Globus pallidus (tissue), 1 donor: ENCODE results near the gene CDHR4.
"Not testable (repeated sequence)": the region's sequence is repeated elsewhere in the genome, so short reads cannot be mapped to it uniquely, and the experiment has no call there.

Experiments used
- DNase-seq: peaks from one replicate; pipeline ENCODE4 v3.0.0-alpha.2; 2015; ENCODE audit warnings: low spot score

The CDHR4 gene, protein sequence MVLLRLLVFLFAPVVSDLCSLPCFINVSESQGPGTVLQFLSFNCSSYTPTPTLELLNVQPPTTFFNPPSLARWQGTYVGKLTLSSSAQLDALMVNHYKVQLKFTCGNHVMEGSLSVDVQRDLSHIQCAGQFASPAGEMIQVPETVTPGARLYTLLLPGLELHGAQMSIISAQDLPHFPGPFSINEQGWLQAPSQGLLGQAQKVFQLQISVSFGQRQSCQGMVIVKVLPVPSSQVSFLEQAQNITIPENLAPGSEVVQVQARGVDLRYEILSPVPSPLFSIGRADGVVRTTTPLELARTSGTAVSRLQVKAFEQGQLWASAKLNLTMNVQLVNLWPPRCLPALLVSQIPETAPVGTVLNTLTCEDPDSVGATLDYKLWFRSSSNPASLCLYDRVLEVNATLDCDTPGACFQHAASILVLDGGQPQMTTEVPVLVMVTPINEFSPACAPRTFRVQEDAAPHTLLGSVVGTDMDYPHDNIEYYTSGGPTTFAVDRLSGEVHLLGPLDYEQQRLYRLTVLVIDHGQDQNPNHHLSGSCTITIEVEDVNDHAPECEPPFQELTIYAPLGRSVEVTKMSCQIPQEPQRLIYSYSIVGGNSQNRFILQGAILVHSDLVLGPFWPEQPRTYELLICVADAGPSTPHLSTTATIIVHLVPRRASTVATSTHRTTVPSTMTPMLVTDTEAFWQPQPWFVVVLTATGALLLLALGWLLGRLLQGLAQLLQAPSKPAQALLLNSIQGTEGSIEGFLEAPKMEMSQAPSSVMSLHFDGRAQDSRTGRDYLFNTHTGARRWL

DNA sequence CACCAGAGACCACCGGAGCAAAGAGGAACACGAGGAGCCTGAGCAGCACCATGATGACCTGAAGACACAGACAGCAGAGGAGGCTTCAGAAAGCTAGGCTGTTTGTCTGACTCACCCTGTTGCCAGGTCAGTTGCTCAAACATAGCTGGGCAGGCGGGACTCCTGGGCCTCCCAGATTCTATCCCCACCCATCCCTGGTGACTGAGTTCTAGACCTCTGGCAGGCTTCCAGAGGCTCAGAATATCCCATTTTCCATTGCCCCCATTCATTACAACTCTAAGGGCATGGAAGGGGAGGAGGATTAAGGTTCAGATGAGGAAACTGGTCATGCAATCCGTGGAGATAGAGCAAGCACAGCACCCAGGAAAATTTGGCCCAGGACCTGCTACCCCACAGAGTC, at the start of gene CDHR4:
CDHR4 (minus strand) TSS at position 113 of the 400 bp plus-strand sequence; CDS start at position 52, 61 bp downstream.
- no peak for DNase-seq

DNA sequence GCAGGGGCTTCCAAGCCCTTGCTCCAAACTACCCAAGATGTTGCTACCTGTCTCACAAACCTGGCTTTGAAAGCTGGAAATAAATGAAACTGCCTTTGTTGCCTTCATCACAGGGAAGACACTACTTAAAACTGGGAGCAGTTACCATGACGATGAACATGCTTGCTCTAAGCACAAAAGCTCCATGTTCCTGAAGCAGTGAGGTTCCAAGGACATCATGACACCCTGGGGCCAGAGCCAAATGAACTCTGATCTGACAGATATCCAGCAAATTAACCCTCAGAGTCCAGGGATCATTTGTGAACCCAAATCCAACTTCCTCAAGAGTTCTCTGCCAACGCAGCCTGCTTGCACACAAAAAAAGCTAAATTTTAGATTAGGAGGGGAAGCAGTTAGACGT, 46.0 kb upstream of the CDHR4 start:
- DNase-seq: no peak

DNA sequence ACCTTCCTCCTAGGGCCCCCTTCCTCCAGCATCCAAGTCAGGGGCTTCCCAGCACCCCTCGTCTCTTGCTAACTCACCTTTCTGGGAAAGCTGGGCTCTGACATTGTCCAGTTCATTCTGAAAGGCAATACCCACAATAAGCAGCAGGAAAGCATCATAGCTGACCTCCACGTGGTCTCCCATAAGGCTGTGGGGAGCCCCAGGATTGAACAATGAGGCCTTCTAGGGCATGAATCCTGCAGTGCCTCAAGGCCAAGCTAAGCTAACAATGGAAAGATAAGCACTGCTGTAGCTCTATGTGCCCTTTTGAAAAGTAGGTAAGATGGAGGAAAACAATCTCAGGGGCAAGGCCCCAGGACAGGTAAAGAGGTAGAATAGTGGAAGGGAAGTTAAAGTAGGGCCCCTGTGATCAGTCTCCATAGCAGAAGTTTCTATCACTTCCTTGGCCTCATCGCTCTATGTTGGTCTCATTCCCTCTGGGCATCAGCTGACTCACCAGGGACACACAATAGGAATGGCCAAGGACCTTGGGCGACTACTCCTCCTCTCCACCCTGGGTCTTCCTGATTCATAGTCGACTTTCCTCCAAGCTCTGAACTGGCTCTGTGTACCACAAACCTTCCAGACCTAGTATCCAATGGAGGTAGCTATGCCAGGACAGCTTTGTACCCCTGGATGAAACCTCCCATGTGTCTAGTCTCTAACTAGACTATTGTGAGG, 45.0 kb upstream of the CDHR4 start:
- DNase-seq: no peak

DNA sequence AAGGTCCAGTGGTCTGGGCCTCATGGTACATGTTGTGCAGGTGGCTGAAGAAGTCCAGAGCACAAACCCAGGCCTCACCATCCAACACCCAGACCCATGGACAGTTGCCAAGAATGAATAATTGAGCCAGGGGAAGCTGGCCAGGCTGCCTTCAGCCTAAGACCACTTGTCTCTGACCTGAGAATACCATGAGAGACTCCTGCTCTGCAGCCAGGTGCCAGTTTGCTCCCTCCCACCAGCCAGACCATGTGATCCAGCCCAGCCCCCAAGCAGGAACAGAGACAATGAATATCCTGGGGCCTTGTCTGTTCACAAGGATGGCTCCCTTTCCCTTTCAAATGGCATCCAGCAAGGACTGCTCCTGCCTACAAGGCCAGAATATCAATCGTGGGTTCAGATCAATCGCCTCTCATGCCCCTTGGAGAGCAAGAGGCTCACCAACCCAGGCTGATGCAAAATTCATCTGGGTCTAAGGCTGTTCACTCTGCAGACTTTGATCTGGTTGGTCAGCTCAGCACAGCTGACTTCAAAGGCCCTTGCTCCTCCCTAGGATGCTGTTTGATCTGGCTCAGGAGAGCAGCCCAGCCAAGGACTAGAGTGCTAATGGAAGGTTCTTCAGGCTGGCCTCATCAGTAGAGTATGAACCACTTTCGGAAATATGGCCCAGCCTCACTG, 43.3 kb upstream of the CDHR4 start:
- no peak for DNase-seq

DNA sequence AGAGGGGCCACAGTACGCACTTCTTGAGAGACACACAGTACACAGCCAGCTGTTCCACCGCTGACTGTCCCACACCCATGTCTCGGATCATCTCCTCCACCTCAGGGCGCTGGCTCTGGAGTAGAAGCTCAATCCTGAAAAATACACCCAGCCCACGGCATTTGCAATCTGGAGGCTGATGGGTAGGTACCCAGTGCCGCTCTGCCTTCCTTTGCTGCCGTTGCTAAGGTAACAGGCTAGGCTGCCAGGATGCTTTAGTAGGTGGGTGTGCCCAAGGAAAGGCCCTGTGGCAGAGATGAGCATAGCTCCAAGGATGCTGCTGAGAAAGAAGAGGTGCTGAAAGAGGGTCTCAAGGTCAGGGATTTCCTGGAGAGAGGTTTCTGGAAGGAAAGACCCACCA, 42.1 kb upstream of the CDHR4 start:
- DNase-seq: no peak

DNA sequence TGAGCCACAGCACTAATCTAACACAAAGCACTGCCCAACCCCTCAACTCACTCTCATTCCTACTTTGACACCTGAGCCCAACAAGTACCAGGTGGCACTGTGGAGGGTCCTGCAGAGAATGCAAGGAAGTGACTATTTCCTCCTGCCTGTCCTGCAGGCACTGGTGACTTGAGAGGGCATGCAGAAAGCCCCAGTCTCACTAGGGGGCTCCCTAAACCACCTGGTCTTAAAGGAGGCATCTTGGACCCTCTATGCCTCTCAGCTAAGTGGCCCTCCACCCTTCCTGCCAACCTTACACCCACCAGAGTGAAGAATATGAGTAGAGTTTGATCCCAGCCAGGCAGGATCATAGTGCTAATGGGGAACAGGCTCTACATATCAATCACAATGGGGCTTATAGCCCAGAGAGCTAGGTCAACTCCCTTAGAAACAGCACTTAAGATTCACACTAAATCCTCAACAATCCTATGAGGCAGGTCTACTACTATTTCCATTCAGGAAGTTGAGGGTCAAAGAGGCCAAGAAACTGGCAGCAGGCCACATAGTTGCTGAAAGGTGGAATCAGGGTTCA, 41.5 kb upstream of the CDHR4 start:
- no peak for DNase-seq

DNA sequence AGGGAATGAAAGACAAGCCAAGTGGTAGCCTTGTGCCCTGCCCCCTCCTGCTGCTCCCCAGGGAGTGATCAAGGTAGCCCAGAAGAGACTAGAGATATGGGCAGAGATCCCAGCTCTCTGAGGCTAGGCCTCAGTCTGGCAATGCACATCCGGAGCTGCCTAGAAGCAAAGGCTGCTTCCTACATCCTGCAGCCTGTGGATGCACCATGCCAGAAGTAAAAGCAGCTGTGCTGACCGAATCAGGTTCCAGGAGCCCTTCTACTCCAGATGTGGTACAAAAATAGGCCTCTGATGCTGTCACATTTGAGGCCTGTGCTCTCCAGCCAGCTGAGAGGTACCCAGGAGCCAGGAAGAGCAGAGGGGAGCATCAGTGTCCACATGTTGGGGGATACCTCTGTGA, 40.7 kb upstream of the CDHR4 start:
- no peak for DNase-seq

DNA sequence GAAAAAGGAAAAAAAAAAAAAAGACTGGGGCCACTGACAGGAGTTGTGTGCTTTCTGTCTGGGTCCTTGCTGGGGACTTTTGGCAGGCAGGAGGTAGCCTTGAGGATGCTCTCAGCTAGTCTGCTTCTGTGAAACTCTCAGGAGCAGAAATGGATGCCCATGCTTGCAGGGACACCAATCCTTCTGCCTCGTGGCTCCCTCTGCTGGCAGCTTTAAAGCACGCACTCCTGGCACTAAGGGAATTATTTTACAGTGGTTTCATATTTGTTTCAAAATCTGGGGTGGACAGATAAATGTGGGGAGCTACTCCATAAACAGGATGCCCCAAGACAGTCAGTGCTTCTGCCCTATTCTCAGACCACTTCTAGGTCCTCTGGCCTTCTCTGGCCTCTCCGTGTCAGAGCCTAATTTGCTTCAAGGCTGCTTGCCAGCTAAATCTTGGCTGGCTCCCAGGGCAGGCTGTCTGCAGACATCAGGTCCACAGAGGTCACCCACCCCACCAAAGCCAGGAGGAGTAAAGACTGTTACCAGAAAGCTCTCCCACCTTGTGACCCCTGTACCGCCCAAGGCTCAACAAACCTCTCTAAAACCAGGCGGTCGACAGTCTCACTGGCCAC, 39.6 kb upstream of the CDHR4 start:
- DNase-seq: peak; percentile 78

DNA sequence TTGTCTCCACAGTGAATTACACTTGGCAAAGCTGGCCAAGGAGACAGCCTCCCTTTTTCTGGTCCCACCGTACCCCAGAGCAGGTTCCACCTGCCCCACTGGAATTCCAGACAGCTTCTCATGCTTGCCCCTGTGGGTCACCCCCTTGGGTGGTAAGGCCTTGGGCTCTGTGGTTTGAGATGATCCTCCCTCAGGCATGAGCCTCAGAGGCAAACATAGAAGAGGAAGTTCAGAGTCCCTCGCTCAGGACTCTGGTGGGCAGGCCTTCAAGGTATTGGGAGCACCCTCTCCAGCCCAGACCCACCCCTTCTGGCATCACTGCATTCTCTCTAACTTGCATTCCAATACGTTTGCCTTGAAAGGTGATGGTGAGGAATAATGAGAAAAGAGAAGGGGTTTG, 31.7 kb upstream of the CDHR4 start:
- no peak for DNase-seq

DNA sequence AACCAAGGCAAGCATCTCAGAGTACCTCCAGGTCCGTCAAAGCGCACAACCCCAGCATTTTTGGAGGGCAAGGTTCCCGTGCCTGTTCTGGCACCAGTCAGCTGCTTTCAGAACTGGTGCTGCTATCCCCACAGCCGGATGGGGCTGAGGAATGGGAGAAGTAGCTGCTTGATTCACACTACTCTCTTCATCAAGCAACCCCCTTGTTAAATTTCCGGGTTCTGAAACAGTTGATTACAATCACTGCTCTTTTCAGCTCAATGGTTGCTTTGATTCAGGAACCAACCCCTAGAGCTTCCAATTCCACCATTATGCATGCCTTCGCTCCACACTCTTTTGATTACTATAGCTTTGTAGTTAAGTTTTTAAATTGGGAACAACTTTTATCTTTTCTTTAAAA, 26.3 kb upstream of the CDHR4 start:
- DNase-seq: peak; percentile 31

DNA sequence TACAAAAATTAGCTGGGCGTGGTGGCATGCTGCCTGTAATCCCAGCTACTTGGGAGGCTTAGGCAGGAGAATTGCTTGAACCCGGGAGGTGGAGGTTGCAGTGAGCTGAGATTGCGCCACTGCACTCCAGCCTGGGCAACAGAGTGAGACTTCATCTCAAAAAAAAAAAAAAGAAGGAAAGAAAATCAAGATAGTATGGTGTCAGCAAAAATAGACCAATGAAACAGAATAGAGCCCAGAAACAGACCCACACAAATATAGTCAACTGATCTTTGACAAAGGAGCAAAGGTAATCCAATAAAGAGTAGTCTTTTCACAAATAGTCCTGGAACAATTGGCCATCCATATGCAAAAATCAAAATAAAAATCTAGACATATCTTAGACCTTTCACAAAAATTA, 23.5 kb upstream of the CDHR4 start:
- DNase-seq: not testable (repeated sequence)

DNA sequence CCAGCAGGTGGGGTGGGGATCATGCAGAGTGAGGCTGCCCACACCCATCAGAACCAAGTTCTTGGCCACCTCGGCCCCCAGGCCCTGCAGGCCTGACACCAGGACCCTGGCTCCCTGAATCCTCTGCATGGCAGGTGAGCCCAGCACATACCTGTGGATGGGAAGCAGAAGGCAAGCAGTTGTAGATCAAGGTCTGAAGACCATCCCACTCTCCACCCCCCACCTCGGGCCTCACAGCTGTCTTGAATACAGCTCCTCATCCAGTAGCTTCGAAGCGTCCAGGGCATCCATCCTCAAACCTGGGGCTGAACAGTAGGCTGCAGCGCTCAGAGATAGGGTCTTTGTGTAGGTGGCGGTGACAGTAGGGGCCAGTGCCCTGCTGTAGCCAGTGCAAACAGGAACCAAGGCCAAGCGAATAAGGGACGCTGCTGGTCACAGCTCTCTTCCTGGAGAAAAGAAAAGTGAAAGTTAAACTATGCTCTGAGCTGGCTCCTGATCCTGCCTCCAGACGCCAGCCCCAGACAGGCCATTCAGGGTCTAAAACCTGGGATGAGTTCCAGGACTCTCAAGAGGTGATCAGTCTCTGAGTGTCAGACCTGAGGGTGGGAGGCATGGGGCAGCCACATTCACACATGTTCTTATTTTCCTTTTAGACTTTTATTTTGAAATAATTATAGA, 14.0 kb upstream of the CDHR4 start, which contains the start of gene UBA7:
UBA7 (minus strand) TSS at position 457 of the 678 bp plus-strand sequence; CDS start at position 291, 166 bp downstream.
- peak; percentile 38 for DNase-seq

DNA sequence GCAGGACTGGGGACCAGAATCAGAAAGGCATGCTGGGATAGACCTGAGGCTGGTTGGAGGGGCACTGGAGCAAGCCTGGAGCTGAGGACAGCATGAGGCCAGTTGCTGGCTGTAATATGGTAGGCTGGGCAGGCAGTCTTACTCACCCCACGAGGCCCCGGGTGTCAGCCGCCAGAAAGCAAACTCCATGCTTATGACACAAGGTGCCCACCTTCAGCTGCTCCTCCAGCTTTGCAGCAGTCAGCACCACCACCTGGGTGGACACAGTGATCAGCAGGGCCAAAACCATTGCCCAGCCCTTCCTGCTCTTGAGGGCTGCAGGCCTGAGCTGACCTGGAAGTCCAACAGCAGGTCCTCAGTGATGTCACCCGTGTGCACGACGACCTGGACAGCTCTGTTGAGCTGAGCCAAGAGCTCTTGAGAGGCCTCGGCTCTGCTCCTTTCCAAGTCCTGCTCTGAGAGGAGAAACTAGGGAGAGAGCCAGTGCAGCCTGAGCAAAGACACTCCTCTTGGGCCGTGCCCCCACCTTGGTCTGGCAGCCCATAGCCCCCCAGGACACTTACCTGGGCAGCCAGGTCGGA, 13.3 kb upstream of the CDHR4 start:
- DNase-seq: no peak

DNA sequence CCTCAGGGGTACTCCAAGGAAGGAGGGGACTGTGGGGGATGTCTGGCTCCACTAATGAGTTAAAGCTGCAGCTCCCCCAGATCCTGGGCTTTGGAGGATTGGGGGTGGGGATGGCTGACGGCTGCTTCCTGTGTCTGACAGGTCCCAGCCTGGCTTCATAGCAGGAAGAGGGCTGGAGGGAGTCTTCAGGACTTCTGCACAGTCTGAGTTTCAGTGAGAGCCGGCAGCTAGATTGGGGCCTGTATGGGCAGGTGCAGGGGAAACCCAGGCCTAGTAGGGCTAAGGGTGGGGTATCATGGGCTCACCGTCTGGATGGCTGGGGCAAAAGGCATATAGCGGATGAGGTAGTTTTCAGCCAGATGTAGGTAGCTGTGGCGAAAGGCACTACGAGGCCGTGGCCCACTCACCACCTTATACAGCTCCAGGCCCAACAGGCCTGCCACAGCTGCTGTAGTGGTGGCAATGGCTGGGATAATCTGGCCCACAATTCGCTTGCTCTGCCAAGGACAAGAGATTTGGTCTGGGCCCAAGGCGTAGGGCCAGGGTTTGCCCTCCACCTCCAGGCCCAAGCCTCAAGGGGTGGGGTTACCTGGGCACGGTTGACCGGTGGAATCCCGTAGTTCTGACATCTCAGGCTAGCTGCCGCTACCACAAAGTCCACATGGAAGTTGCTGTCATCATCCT, 7.9 kb upstream of the CDHR4 start:
- DNase-seq: no peak

DNA sequence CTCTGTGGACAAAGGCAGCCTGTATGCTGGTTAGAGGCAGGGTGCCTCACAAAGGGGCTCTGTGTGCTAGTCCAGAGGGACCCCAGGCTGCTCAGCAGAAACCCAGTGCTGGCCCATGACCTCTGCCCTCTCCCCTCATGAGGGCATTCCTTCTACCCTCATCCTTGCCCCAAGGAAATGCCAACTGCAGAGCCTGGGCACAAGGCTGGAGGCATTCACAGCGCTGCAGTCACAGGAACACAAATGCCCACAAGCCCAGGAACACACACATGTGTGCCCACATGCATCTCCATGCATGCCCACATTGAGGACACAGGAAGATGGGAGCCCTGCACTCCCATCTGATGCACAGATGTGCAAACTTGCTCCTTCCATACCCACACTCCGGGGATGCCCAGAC, 7.2 kb upstream of the CDHR4 start:
- DNase-seq: no peak

DNA sequence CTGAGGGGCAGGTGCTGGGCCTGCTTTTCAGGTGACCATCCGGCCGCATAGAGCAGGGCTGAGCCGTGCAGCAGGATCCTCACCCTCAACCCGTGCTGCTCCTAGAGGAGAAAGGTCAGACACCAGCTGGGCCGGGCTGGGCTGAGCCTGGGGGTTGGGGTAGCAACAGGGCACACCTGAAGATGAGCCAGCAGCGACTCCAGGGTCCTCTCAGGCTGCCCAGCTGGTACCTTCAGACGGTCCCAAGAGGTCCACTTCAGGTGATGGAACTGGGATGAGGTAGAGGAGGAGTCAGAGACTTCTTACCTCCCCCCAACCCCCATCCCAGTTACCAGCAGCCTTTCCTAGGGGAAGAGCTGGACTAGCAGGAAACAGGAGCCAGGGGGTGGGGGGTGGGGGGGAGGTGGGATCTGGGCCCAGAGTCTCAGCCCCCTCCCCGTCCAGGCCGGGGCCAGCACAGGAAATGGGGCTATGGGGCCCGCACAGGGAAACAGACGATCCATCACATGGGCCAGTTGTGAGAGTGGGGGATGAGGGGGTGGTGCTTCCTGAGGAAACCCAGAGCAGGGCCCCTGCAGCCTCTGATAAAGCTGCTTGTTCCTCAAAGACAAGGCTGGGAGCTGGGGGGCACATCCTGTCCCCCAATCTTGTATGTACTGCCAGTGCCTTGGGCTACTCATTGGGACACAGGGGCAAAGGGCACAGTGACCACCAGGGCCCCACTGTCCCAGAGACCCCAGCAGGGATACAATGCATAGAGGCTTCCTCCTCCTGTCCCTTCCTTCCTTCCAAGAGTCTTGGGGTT, 6.4 kb upstream of the CDHR4 start:
- peak; percentile 58 for DNase-seq

DNA sequence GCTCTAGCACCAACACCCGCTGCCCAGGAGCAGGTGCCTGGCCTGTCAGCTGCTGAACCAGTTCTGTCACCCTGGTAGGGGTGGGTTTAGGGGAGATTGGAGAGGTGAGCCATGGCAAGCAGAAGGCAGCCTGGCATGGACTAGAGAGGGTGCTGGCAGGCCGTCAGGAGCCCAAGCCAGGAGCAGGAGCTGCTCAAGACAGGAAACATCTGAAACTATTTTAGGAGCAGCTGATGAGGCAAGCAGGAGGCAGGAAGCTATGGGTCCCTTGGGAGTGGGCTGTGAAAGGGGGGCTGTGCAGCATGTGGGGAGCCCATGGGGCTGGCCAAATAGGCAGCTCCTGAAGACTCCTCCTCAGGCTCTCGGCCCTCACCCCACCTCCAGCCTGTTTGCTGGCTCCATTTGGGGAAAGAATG, 5.7 kb upstream of the CDHR4 start:
- DNase-seq: peak; percentile 58

DNA sequence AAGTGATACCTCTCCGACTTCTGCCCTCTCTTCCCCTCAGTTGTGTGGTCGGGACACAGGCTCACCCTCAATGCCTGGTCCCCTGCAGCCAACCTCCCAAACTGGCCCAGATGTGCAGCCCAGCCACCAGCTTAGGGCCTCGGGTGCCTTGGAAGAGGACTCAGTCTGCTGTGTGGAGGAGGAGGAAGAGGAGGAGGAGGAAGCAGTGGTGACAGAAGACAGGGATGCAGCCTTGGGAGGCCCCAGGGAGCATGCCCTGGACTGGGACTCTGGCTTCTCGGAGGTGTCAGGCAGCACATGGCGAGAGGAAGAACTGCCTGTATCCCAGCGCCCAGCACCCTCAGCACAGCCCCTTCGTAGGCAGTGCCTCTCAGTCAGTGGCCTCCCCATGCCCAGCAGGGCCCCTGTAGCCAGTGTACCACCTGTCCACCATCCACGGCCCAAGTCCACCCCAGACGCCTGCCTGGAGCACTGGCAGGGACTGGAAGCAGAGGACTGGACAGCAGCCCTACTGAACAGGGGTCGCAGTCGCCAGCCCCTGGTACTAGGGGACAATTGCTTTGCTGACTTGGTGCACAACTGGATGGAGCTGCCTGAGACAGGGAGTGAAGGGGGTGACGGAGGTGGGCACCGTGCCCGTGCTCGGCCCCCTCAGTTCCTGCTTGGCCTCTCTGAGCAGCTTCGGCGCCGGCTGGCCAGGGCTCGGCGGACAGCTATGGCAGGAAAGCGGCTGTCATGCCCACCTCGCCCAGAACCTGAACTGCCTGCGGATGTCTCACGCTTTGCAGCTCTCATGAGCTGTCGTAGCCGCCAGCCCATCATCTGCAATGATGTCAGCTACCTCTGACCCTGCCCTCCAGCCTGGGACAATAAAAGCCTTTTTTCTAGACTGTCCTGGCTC, 4.7 kb upstream of the CDHR4 start:
- DNase-seq: no peak
